HepG2 (cell line): ENCODE data around the gene WDR70.

Source experiments
- ARHGAP35 ChIP-seq: sonication (generic); formaldehyde crosslinking; IDR thresholded peaks from 2 replicates; pipeline ENCODE4 v1.9.0; 2022; ENCODE audit warnings: mild to moderate bottlenecking, inconsistent platforms, moderate library complexity, missing genetic modification reagents, borderline replicate concordance
- BRCA1 ChIP-seq: sonication (generic); formaldehyde crosslinking; IDR thresholded peaks from 2 replicates; pipeline ENCODE4 v1.4.0; 2020; ENCODE audit warnings: missing genetic modification reagents
- CTCF ChIP-seq: sonication (generic); formaldehyde crosslinking; IDR thresholded peaks from 2 replicates; pipeline ENCODE4 v1.5.0; 2020; ENCODE audit warnings: mild to moderate bottlenecking, missing genetic modification reagents, moderate library complexity
- FOXP4 ChIP-seq: sonication (generic); formaldehyde crosslinking; IDR thresholded peaks from 2 replicates; pipeline ENCODE4 v1.4.0; 2020; ENCODE audit warnings: missing genetic modification reagents
- HNRNPUL1 ChIP-seq: fragments of 200-400 bp; formaldehyde crosslinking; IDR thresholded peaks from 2 replicates; pipeline ENCODE4 v1.6.1; 2017; ENCODE audit warnings: low read depth, mild to moderate bottlenecking, low read length, moderate library complexity
- MAFF ChIP-seq: IDR thresholded peaks from 2 replicates; pipeline ENCODE4 v1.6.1; 2011; ENCODE audit warnings: low read depth, low read length, improper control_type of control experiment
- POLR2AphosphoS5 ChIP-seq: IDR thresholded peaks from 2 replicates; pipeline ENCODE4 v1.6.1; 2012; ENCODE audit warnings: low read depth, low read length
- REST ChIP-seq, 2 experiments: IDR thresholded peaks; 2 replicates each; pipeline ENCODE4 v1.6.1; 2011 to 2012; ENCODE audit warnings: low read length in 2 of 2, borderline replicate concordance in 1 of 2, low read depth in 1 of 2, mild to moderate bottlenecking in 1 of 2, moderate library complexity in 1 of 2
- TFAP4 ChIP-seq: sonication (generic); IDR thresholded peaks from 2 replicates; pipeline ENCODE4 v1.6.1; 2016; ENCODE audit warnings: low read depth, borderline replicate concordance
- ZNF138 ChIP-seq: sonication (generic); formaldehyde crosslinking; IDR thresholded peaks from 2 replicates; pipeline ENCODE4 v1.5.0; 2020; ENCODE audit warnings: mild to moderate bottlenecking, low read depth, missing genetic modification reagents

- TF ChIP-seq TFAP4, result no peak
- TF ChIP-seq BRCA1 (CRISPR knock-in tag), result no peak
- TF ChIP-seq REST (IDR thresholded peaks at IDR 0.05; ENCODE audit: borderline replicate concordance in 1 of 2, low read depth in 1 of 2, low read length in 2 of 2), result no peak
- no peak for TF ChIP-seq ZNF138 (CRISPR knock-in tag)
- TF ChIP-seq HNRNPUL1, result no peak
- no peak for TF ChIP-seq FOXP4 (CRISPR knock-in tag)
- no peak for TF ChIP-seq MAFF
- TF ChIP-seq CTCF (CRISPR knock-in tag), result no peak
- no peak for TF ChIP-seq ARHGAP35
- no peak for TF ChIP-seq POLR2AphosphoS5
Measured at GRCh38 chr5:37641933-37642332, 262.8 kb downstream of the WDR70 start.
